DOHH2 (cell line): ENCODE data around the gene CFAP61.

Experiments used
- H3F3A ChIP-seq: fragments of 200-600 bp; sonication (generic), shearing (Covaris generic); 2 replicates; pipeline ENCODE4 v1.6.0; 2016; ENCODE audit warnings: antibody characterized with exemption, mild to moderate bottlenecking; ENCODE audit not compliant: control insufficient read depth, insufficient read depth
- H3K27ac ChIP-seq: fragments of 200-600 bp; sonication (generic); 2 replicates; pipeline ENCODE4 v1.5.1; 2014; ENCODE audit warnings: low read depth, mild to moderate bottlenecking, low read length, moderate library complexity
- H3K27me3 ChIP-seq: fragments of 200-600 bp; sonication (generic); 2 replicates; pipeline ENCODE4 v1.6.1; 2014; ENCODE audit warnings: mild to moderate bottlenecking, low read length, mixed read lengths; ENCODE audit not compliant: control insufficient read depth
- H3K36me3 ChIP-seq: fragments of 200-600 bp; sonication (generic); 2 replicates; pipeline ENCODE4 v1.6.1; 2014; ENCODE audit warnings: mild to moderate bottlenecking, low read length, moderate library complexity, mixed read lengths; ENCODE audit not compliant: control insufficient read depth
- H3K4me1 ChIP-seq: fragments of 200-600 bp; sonication (generic); 2 replicates; pipeline ENCODE4 v1.6.1; 2014; ENCODE audit warnings: mild to moderate bottlenecking, low read length, mixed read lengths; ENCODE audit not compliant: control insufficient read depth
- H3K4me2 ChIP-seq: fragments of 200-600 bp; sonication (generic); 2 replicates; pipeline ENCODE4 v1.6.0; 2014; ENCODE audit warnings: mild to moderate bottlenecking, low read length, moderate library complexity
- H3K4me3 ChIP-seq: fragments of 200-600 bp; sonication (generic); 2 replicates; pipeline ENCODE4 v1.5.1; 2014; ENCODE audit warnings: mild to moderate bottlenecking, low read length, mixed read lengths
- H3K79me2 ChIP-seq: fragments of 200-600 bp; sonication (generic); 2 replicates; pipeline ENCODE4 v1.6.1; 2014; ENCODE audit warnings: mild to moderate bottlenecking, low read length, mixed read lengths; ENCODE audit not compliant: control insufficient read depth
- H3K9me2 ChIP-seq: fragments of 200-600 bp; sonication (generic); replicated peaks from 2 replicates; pipeline ENCODE4 v1.6.1; 2014; ENCODE audit warnings: mild to moderate bottlenecking, low read length, mixed read lengths; ENCODE audit not compliant: control insufficient read depth
- H3K9me3 ChIP-seq: fragments of 200-600 bp; sonication (generic); 2 replicates; pipeline ENCODE4 v1.6.1; 2014; ENCODE audit warnings: antibody characterized with exemption, low read length, mixed read lengths; ENCODE audit not compliant: control insufficient read depth, insufficient read depth
- H4K20me1 ChIP-seq: fragments of 200-600 bp; sonication (generic); 2 replicates; pipeline ENCODE4 v1.6.0; 2014; ENCODE audit warnings: low read depth, mild to moderate bottlenecking, antibody characterized with exemption, low read length, moderate library complexity; ENCODE audit not compliant: control insufficient read depth, insufficient read depth
- CTCF ChIP-seq: fragments of 200-600 bp; sonication (generic); IDR thresholded peaks from one replicate; pipeline ENCODE4 v1.5.1; 2014; ENCODE audit warnings: antibody characterized with exemption, mild to moderate bottlenecking, low read depth, low read length; ENCODE audit not compliant: poor library complexity, severe bottlenecking
- EZH2phosphoT487 ChIP-seq: fragments of 200-600 bp; sonication (generic); IDR thresholded peaks from 2 replicates; pipeline ENCODE4 v1.6.1; 2017; ENCODE audit warnings: borderline replicate concordance, mild to moderate bottlenecking, antibody characterized with exemption, low read length, moderate library complexity, mixed read lengths

The CFAP61 gene

GRCh38 chr20:20364593-20365479 is 312.5 kb downstream of the CFAP61 start:
- no peaks in the 10 kb centered on the region for H3K36me3 ChIP-seq
- no peak overlapping the region for H3K4me2 ChIP-seq
- H3K27me3 ChIP-seq: peaks cover 30% of the 10 kb centered on the region
- H3K4me3 ChIP-seq: no peak overlapping the region
- H3K4me1 ChIP-seq: no peaks in the 10 kb centered on the region
- peaks cover 4% of the 10 kb centered on the region; the same call in 1 of the 2 replicates for H3F3A ChIP-seq
- H4K20me1 ChIP-seq: no peaks in the 10 kb centered on the region
- H3K9me2 ChIP-seq: no peaks in the 10 kb centered on the region
- TF ChIP-seq CTCF (no peak), EZH2phosphoT487 (no peak)
- no peaks in the 10 kb centered on the region for H3K9me3 ChIP-seq
- H3K27ac ChIP-seq: no peak overlapping the region
- no peaks in the 10 kb centered on the region for H3K79me2 ChIP-seq

GRCh38 chr20:20365480-20366161 is 313.3 kb downstream of the CFAP61 start:
- TF ChIP-seq EZH2phosphoT487: no peak
- no peak for TF ChIP-seq CTCF
- no peaks in the 10 kb centered on the region for H3K79me2 ChIP-seq
- H3K36me3 ChIP-seq: no peaks in the 10 kb centered on the region
- H3K27me3 ChIP-seq: peaks cover 33% of the 10 kb centered on the region
- H3K27ac ChIP-seq: no peak overlapping the region
- no peak overlapping the region for H3K4me3 ChIP-seq
- H3K4me1 ChIP-seq: no peaks in the 10 kb centered on the region
- H3K9me3 ChIP-seq: no peaks in the 10 kb centered on the region
- H3K9me2 ChIP-seq: no peaks in the 10 kb centered on the region
- peaks cover 4% of the 10 kb centered on the region; the same call in 1 of the 2 replicates for H3F3A ChIP-seq
- H4K20me1 ChIP-seq: no peaks in the 10 kb centered on the region
- H3K4me2 ChIP-seq: no peak overlapping the region

GRCh38 chr20:20366551-20366875 is 314.2 kb downstream of the CFAP61 start:
- Histone ChIP-seq H3K27ac (no peak overlapping the region), H3K9me3 (no peaks in the 10 kb centered on the region), H3K4me1 (no peaks in the 10 kb centered on the region), H3K4me2 (no peak overlapping the region), H3F3A (peaks cover 4% of the 10 kb centered on the region; the same call in 1 of the 2 replicates), H4K20me1 (no peaks in the 10 kb centered on the region), H3K79me2 (no peaks in the 10 kb centered on the region), H3K9me2 (no peaks in the 10 kb centered on the region), H3K36me3 (no peaks in the 10 kb centered on the region), H3K4me3 (no peak overlapping the region), H3K27me3 (peaks cover 31% of the 10 kb centered on the region)
- TF ChIP-seq CTCF (no peak), EZH2phosphoT487 (no peak)
